Activated CD8-positive, alpha-beta T cell treated with anti-CD3 and anti-CD28 coated beads, Interleukin-2, amount 10 ng/mL, durations not matched to agents 7 days and 5 days (primary cell): ENCODE measurements around the gene ARHGAP31. TPM values are rescaled to one million over a fixed set of nuclear protein-coding genes. Genes with fewer than 3 reads are reported as not detected.

Experiments
- ATAC-seq: fragments of 150-1000 bp; cut with Tn5 transposase; one replicate; pipeline ENCODE4 v1.10.0; 2021; ENCODE audit warnings: moderate library complexity
- CTCF ChIA-PET: fragments of 350-600 bp; sonication (Branson Sonifier 250); formaldehyde crosslinking; loops from one replicate; lab custom pipeline; 2021; ENCODE audit warnings: antibody characterized with exemption; lab: Charles Lee
- POLR2A ChIA-PET: fragments of 350-600 bp; sonication (Branson Sonifier 250); formaldehyde crosslinking; loops from one replicate; lab custom pipeline; 2021; ENCODE audit warnings: antibody characterized with exemption; lab: Charles Lee
- DNase-seq: peaks from one replicate; pipeline ENCODE4 v3.0.0-alpha.2; 2020
- H3K27ac Mint-ChIP-seq: one replicate; pipeline ENCODE4 v1.8.0; 2021; ENCODE audit warnings: mild to moderate bottlenecking, mixed read lengths
- H3K27me3 Mint-ChIP-seq: one replicate; pipeline ENCODE4 v1.8.0; 2021; ENCODE audit warnings: low read depth, mixed read lengths
- H3K36me3 Mint-ChIP-seq: one replicate; pipeline ENCODE4 v1.8.0; 2021; ENCODE audit warnings: low read depth, mixed read lengths
- H3K4me1 Mint-ChIP-seq: one replicate; pipeline ENCODE4 v1.8.0; 2021; ENCODE audit warnings: low read depth, mixed read lengths
- H3K4me3 Mint-ChIP-seq: one replicate; pipeline ENCODE4 v1.8.0; 2021; ENCODE audit warnings: mild to moderate bottlenecking, mixed read lengths
- H3K9me3 Mint-ChIP-seq: one replicate; pipeline ENCODE4 v1.8.0; 2022; ENCODE audit warnings: mixed read lengths; ENCODE audit not compliant: insufficient read depth
- total RNA-seq, 2 experiments: library from RNA; stranded (reverse); gene quantifications; one replicate each; pipeline ENCODE4 v1.2.3, GENCODE V29; 2021

ARHGAP31 gene
- total RNA-seq, 2 experiments from 2014 or later = 2.3 to 2.5 TPM

DNA sequence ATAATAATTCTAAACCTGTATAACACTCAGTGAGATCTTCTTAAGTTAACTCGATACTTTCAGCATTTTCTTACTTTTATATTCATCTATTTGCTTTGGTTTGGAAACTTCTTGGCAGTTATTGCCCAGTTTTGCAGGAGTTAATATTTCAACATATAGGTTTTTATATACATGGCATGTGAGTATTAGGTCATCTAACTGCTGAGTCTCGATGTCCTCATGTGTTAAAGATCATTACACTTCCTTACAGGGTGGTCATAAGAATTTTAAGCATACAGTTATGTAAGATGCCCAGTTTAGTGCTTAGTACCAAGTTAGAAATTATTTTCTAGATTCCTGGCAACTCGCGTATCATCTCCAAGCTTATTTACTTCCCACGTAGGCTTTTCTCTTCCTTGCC lies 106.3 kb downstream of the ARHGAP31 start:
- ChIA-PET POLR2A (interaction anchor here (0.6 kb wide), 1 partner anchor 98 kb away, joined by 3 read pairs; no protein-coding TSS in a partner anchor), CTCF (no interaction called here)
- no peak for DNase-seq
- H3K4me3 Mint-ChIP-seq = no peak overlapping the region
- H3K27me3 Mint-ChIP-seq = no peaks in the 10 kb centered on the region
- no peaks in the 10 kb centered on the region for H3K9me3 Mint-ChIP-seq
- peaks cover 15% of the 10 kb centered on the region for H3K4me1 Mint-ChIP-seq
- H3K27ac Mint-ChIP-seq = no peak overlapping the region
- ATAC-seq = no peak
- peaks cover 2% of the 10 kb centered on the region for H3K36me3 Mint-ChIP-seq

- ATAC-seq = no peak
- H3K27ac Mint-ChIP-seq = no peak overlapping the region
- POLR2A ChIA-PET = no interaction called here
Observed at GRCh38 chr3:119401069-119401468, 106.9 kb downstream of the ARHGAP31 start.

DNA sequence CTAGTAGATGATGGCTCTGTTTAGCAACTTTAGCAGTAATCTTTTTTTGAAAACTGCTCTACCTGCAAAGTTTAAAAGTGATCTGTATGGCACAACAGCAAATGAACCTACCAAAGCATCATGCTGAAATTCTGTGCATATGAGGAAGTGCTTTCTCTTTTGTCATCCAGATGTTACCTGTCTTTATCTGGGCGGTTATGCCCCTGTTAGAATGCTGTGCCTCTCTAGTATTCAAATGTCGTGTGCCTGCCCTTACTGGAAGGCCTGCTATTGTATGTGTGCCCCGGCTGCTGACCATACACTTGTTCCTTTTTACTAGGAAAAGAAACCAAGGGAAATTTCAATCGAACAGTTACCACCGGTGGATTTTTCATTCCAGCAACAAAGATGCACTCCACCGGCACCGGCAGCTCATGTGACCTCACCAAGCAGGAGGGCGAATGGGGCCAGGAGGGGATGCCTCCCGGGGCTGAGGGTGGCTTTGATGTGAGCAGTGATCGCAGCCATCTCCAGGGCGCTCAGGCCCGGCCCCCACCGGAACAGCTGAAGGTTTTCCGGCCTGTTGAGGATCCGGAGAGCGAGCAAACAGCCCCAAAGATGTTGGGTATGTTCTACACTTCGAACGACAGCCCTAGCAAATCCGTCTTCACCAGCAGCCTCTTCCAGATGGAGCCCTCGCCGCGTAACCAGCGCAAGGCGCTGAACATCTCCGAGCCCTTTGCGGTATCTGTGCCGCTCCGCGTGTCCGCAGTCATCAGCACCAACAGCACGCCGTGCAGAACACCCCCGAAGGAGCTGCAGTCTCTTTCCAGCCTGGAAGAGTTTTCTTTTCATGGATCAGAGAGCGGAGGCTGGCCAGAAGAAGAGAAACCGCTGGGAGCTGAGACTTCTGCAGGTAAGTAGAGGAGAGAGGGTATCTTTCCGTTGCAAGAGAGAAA lies 107.6 kb downstream of the ARHGAP31 start:
- H3K4me1 Mint-ChIP-seq = peaks cover 5% of the 10 kb centered on the region
- no peaks in the 10 kb centered on the region for H3K27me3 Mint-ChIP-seq
- no peak overlapping the region for H3K4me3 Mint-ChIP-seq
- H3K9me3 Mint-ChIP-seq = no peaks in the 10 kb centered on the region
- ATAC-seq (no peak), DNase-seq (no peak)
- POLR2A ChIA-PET = no interaction called here
- CTCF ChIA-PET = no interaction called here
- H3K27ac Mint-ChIP-seq = no peak overlapping the region
- H3K36me3 Mint-ChIP-seq = peaks cover 2% of the 10 kb centered on the region

More at GRCh38 chr3:119401069-119401468, 106.9 kb downstream of the ARHGAP31 start:
- Mint-ChIP-seq H3K36me3 (peaks cover 2% of the 10 kb centered on the region), H3K27me3 (no peaks in the 10 kb centered on the region), H3K4me3 (no peak overlapping the region), H3K4me1 (peaks cover 8% of the 10 kb centered on the region), H3K9me3 (no peaks in the 10 kb centered on the region)
- CTCF ChIA-PET = no interaction called here
- DNase-seq = no peak

GRCh38 chr3:119402791-119403190 lies 108.6 kb downstream of the ARHGAP31 start:
- no peaks in the 10 kb centered on the region for H3K27me3 Mint-ChIP-seq
- ATAC-seq (no peak), DNase-seq (no peak)
- H3K36me3 Mint-ChIP-seq = peaks cover 2% of the 10 kb centered on the region
- no peak overlapping the region for H3K27ac Mint-ChIP-seq
- peaks cover 5% of the 10 kb centered on the region for H3K4me1 Mint-ChIP-seq
- no peaks in the 10 kb centered on the region for H3K9me3 Mint-ChIP-seq
- CTCF ChIA-PET = no interaction called here
- H3K4me3 Mint-ChIP-seq = no peak overlapping the region
- POLR2A ChIA-PET = no interaction called here

DNA sequence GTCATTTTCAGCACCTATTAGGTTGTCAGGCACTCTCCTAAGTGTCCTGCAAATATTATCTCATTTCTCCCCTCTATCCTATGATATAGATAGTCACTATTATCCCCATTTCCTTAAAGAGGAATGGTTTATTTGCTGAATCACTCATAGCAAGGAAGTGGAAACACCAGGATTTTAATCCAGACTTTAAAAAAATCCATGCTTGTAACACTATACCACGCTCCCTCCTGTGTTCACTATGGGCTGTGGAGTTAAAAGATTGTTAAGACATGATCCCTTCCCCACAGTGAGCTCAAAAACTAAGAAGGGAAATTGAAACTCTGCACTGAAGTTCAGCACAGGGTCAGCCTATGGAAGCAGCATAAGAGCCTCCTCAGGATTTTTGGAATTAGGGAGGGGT lies 109.0 kb downstream of the ARHGAP31 start:
- Mint-ChIP-seq H3K27me3 (no peaks in the 10 kb centered on the region), H3K36me3 (peaks cover 2% of the 10 kb centered on the region), H3K4me3 (no peak overlapping the region), H3K27ac (no peak overlapping the region), H3K4me1 (peaks cover 5% of the 10 kb centered on the region), H3K9me3 (no peaks in the 10 kb centered on the region)
- DNase-seq (no peak), ATAC-seq (no peak)
- POLR2A ChIA-PET = no interaction called here
- CTCF ChIA-PET = no interaction called here

GRCh38 chr3:119405315-119405714 lies 111.1 kb downstream of the ARHGAP31 start:
- Mint-ChIP-seq H3K9me3 (no peaks in the 10 kb centered on the region), H3K27me3 (no peaks in the 10 kb centered on the region), H3K4me1 (peaks cover 5% of the 10 kb centered on the region), H3K36me3 (no peaks in the 10 kb centered on the region), H3K27ac (no peak overlapping the region), H3K4me3 (no peak overlapping the region)
- no peak for ATAC-seq
- POLR2A ChIA-PET = no interaction called here
- CTCF ChIA-PET = no interaction called here
- DNase-seq = no peak

DNA sequence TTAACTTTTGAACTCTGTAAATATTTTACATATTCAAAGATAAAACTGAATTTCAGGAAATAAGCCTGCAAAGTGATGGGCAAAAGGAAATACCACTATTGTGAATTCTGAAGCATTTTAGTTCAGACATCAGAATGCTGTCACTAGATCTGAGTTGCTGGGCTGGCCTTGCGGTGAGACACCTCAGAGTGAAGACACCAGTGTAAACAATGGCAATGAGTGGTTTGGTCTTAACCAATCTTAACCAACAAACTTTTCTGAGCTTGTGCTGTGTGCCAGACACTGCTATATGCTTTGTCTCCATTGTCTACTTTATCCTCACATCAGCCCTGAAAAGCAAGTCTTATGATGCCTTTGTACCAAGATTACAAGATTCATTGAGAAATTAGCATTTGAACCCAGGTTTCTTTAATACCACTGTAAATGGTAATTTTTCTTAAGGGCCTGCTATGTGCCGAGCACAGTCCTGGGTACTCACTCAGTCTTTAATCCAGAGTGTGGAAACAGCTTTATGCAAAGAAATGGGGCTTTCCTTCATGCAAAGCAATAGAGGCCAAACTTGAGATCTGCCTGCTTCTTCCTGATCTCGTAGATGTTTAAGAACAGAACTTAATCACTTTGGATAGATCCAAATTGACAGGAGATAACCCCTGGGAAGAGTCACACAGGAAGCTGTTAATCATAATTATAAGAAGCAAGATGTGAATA lies 114.2 kb downstream of the ARHGAP31 start:
- POLR2A ChIA-PET = no interaction called here
- ATAC-seq = no peak

GRCh38 chr3:119409844-119410243 lies 115.7 kb downstream of the ARHGAP31 start:
- DNase-seq (no peak), ATAC-seq (no peak)
- H3K27ac Mint-ChIP-seq = no peak overlapping the region
- no peaks in the 10 kb centered on the region for H3K9me3 Mint-ChIP-seq
- H3K27me3 Mint-ChIP-seq = no peaks in the 10 kb centered on the region
- H3K36me3 Mint-ChIP-seq = no peaks in the 10 kb centered on the region
- H3K4me3 Mint-ChIP-seq = no peak overlapping the region
- ChIA-PET CTCF (no interaction called here), POLR2A (no interaction called here)
- H3K4me1 Mint-ChIP-seq = peaks cover 3% of the 10 kb centered on the region

More for the DNA sequence above, 114.2 kb downstream of the ARHGAP31 start:
- DNase-seq = no peak
- Mint-ChIP-seq H3K4me1 (no peaks in the 10 kb centered on the region), H3K27ac (no peak overlapping the region), H3K4me3 (no peak overlapping the region), H3K9me3 (no peaks in the 10 kb centered on the region), H3K36me3 (no peaks in the 10 kb centered on the region), H3K27me3 (no peaks in the 10 kb centered on the region)
- CTCF ChIA-PET = no interaction called here

DNA sequence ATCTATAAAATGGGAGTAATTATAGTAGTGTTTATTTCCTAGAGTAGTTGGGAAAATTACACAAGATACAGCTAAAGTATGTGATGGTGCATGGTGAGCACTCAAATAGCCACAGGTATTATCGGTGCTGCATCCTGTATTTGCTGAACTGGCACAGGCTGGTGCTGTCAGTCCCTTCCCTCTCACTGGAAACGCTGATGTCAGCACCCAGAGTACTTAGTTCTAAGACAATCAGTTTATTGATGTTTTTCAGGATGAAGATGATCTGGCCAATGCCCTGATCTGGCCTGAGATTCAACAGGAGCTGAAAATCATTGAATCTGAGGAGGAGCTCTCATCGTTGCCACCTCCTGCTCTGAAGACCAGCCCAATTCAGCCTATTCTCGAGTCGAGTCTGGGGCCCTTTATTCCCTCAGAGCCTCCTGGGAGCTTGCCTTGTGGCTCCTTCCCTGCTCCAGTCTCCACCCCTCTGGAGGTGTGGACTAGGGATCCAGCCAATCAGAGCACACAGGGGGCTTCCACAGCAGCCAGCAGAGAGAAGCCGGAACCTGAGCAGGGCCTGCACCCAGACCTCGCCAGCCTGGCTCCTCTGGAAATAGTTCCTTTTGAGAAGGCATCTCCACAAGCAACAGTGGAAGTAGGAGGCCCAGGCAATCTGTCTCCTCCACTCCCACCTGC lies 119.6 kb downstream of the ARHGAP31 start:
- Mint-ChIP-seq H3K9me3 (no peaks in the 10 kb centered on the region), H3K27me3 (no peaks in the 10 kb centered on the region), H3K4me1 (peaks cover 3% of the 10 kb centered on the region), H3K27ac (no peak overlapping the region), H3K4me3 (no peak overlapping the region), H3K36me3 (no peaks in the 10 kb centered on the region)
- no peak for DNase-seq
- CTCF ChIA-PET = no interaction called here
- no peak for ATAC-seq
- POLR2A ChIA-PET = no interaction called here

GRCh38 chr3:119416873-119417272 lies 122.7 kb downstream of the ARHGAP31 start:
- Mint-ChIP-seq H3K4me3 (no peak overlapping the region), H3K36me3 (no peaks in the 10 kb centered on the region), H3K27me3 (no peaks in the 10 kb centered on the region), H3K9me3 (no peaks in the 10 kb centered on the region), H3K4me1 (peaks cover 8% of the 10 kb centered on the region), H3K27ac (no peak overlapping the region)
- ChIA-PET CTCF (no interaction called here), POLR2A (no interaction called here)
- DNase-seq (no peak), ATAC-seq (no peak)

- no peak overlapping the region for H3K27ac Mint-ChIP-seq
- ATAC-seq (no peak), DNase-seq (no peak)
- peaks cover 13% of the 10 kb centered on the region for H3K4me1 Mint-ChIP-seq
- H3K4me3 Mint-ChIP-seq = no peak overlapping the region
- no peaks in the 10 kb centered on the region for H3K27me3 Mint-ChIP-seq
- POLR2A ChIA-PET = no interaction called here
- no peaks in the 10 kb centered on the region for H3K36me3 Mint-ChIP-seq
- CTCF ChIA-PET = no interaction called here
- no peaks in the 10 kb centered on the region for H3K9me3 Mint-ChIP-seq
Observed at GRCh38 chr3:119417771-119418512, 123.8 kb downstream of the ARHGAP31 start.
